Stimulated activated CD8-positive, alpha-beta memory T cell treated with anti-CD3 and anti-CD28 coated beads, Interleukin-4, amount 100 ng/mL, for 48 hours (primary cell): Measurements from ENCODE around the gene GPR132.
"Not testable (repeated sequence)": the region's sequence is repeated elsewhere in the genome, so short reads cannot be mapped to it uniquely, and the experiment has no call there.

Experiments used
- DNase-seq: peaks from one replicate; pipeline ENCODE4 v3.0.0-alpha.2; 2020

Gene GPR132

DNA sequence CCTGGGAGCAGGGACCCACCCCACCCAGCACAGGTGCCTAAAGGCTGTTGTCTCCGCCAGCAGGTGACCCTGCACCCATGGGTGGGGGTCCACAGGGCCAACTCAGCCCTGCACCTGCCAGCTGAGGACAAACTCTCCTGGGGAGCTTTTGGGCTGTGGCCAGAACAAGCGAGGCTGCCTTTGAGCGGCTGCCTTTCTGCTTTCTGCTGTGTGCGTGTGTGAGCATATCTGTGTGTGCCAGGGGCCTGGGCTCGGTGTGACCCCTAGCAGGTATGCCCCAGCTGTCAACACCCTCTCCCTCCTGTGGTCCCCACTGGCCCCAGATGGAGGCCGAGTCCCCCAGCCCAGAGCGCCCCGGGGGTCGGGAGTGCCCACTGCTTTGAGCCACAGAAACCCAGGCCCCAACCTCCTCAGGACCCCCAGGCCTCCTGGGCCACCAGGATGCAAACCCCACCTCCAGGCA is 25.9 kb upstream of the GPR132 start:
- peak; percentile 41 for DNase-seq

GRCh38 chr14:105090493-105091053 is 25.3 kb upstream of the GPR132 start:
- DNase-seq = peak; percentile 97

- DNase-seq = peak; percentile 26
These were observed 24.7 kb upstream of the GPR132 start for GRCh38 chr14:105089746-105090492.

- DNase-seq = peak; percentile 25
These were observed 23.8 kb upstream of the GPR132 start for GRCh38 chr14:105088812-105089745.

- DNase-seq = no peak
These were observed 23.0 kb upstream of the GPR132 start for GRCh38 chr14:105087963-105088811.

- peak; percentile 56 for DNase-seq
These were observed 22.2 kb upstream of the GPR132 start for GRCh38 chr14:105087308-105087962.

DNA sequence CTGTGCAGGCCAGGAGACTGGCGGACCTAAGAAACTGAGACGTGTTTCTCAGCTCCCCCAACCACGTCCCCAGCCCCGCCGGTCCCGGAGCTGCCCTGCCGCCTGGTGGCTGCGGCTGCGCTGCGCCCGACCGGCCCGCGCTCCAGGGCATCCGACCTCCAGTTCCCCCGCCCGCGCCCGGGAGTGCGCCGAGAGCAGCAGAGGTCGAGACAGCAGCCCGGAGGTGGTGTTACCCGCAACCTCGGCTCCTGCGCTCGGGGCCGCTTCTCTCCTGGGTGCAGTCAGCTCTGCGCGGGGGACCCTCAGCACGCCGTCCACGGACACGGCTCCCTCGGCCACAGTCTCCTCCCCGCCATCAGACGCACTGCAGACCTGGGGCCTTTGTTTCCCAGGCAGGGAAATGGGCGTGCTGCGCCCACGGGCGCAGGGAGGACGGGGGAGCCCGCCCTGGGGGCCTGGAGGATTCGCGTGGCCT is 21.6 kb upstream of the GPR132 start:
- DNase-seq = peak; percentile 92

- no peak for DNase-seq
These were observed 20.5 kb upstream of the GPR132 start for GRCh38 chr14:105085766-105086165.

- DNase-seq = no peak
These were observed 19.7 kb upstream of the GPR132 start for GRCh38 chr14:105084741-105085571.

DNA sequence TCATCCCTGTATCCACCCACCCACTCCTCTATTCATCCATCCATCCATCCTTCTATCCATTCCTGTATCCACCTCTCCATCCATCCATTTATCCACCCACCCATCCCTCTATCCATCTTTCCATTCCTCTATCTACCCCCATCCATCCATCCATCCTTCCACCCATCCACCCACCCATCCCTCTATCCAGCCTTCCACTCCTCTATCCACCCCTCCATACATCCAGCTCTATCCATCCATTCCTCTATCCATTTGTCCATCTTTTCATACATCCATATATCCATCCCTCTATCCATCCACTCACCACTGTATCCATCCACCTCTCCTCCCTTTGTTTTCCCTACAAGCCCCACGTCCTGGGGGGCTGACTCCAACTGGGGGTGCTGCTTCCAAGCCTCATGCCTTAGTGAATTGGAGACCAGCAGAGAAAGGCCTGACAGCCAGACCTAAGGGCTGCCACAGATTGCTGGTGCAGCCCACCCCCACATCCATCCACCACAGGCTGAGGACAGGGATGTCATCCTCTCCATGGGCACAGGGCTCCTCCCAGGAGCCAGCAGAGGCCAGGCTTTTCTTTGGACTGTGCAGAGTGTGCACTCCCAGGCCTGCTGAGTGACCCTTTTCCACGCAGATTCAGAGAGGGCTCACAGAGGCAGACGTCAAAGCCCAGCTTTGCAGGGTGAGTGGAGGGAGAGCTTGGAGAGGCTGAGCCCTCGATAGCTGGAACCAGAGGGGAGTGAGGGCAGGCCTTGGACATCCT is 18.9 kb upstream of the GPR132 start:
- no peak for DNase-seq

DNA sequence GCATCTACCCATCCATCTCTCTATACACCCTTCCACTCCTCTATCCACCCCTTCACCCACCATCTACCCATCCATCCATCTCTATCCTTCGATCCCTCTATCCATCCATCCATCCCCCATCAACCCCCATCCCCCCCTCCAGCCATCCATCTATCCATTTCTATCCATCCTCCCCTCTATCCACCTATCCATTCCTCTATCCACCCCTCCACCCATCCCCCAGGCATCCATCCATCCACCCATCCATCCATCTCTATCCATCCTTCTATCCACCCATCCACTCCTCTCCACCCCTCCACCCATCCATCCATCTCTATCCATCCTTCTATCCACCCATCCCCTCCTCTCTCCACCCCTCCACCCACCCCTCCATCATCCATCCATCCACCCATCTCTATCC is 17.5 kb upstream of the GPR132 start:
- no peak for DNase-seq

- DNase-seq = not testable (repeated sequence)
These were observed 16.2 kb upstream of the GPR132 start for GRCh38 chr14:105081473-105081872.

GRCh38 chr14:105080161-105080560 is 14.9 kb upstream of the GPR132 start:
- DNase-seq = no peak

- no peak for DNase-seq
These were observed 13.1 kb upstream of the GPR132 start for GRCh38 chr14:105078294-105078693.

DNA sequence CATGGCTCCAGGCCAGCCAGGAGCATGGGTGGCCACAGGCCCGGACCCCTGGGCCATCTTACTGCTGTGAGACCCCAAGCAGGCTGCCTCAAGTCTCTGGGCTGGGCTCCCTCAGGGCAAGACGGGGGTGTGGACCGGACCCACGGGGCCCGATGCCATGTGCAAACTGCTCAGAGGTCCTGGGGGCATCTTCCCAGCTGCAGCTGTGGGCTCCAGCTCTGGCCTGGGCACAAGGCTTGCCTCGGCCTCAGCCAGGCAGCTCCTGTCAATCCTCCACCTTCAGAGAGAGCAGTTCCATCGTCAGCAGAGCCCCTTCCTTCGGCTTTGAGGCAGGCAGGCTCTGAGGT is 12.4 kb upstream of the GPR132 start:
- DNase-seq = no peak

DNA sequence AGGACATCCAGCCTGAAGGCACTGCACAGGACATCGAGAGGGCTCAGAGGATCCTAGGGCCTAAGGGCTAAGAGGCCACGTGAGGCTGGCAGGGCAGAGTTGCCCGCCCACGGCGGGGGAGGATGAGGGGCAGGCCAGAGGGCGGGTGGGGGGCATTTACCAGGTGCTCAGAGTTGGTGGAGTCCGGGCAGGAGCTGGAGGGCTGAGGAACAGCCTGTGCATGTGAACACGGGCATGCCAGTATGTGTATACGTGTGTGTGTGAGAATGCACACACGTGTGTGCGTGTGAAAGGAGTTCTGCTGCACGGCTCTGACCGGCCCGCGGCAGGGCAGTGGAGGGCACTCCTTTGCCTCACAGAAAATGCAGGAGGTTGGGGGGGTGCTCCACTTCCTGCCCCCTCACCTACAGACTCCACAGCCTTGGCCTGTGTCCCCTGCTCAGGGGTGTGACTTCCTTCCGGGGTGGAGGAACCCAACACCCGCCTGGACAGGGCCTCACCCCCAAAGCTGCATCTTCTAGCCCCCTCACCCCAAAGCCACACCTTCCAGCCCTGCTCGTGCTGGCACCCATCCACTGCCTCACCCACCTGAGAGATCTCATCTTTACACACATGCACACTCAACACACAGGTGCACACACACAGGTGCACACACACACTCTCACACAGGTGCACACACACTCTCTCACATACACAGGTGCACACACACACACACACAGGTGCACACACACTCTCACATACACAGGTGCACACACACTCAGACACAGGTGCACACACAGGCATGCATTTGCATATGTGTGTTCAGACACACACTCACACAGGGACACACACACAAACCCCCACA is 11.8 kb upstream of the GPR132 start:
- DNase-seq = no peak

DNA sequence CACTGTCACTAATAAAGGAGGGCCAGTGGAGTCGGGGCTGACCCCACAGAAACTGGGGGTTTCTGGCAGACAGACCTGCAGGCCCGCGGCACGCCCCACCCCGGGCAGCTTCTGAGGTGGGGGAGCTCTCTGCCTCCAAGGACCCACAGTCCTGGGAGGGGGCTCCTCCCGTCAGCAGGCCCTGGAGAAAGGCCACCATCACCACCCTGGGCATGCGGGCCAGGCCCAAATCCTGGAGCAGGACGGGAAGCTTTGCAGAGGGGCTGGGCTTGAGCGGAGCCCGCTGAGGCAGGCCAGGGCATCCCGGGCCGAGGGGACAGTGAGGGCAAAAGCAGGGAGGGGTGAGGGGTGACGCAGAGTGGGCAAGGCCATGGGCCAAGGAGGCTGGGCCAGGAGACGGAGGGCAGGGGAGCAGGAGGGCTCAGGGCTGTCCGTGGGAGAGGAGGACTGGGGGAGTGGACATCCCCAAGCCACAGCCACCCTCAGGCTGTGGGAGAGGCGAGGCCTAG is 11.1 kb upstream of the GPR132 start:
- no peak for DNase-seq

- DNase-seq = no peak
These were observed 10.4 kb upstream of the GPR132 start for GRCh38 chr14:105075379-105076295.
